Esophagus mucosa (tissue), 1 donor: ENCODE results near the gene BSPRY. TPM values are rescaled to one million over a fixed set of nuclear protein-coding genes. Genes with fewer than 3 reads are reported as not detected.
A peak's percentile ranks its signal among the peaks of the same experiment; 100 is the strongest.

Experiments
- ATAC-seq: fragments of 200-7000 bp; cut with Tn5 transposase; one replicate; pipeline ENCODE4 v1.9.1; 2020
- total RNA-seq: library from RNA; stranded (reverse); gene quantifications from one replicate; pipeline ENCODE4 v1.2.4, GENCODE V29; 2023
- donor health status: DM: yes; HTN: yes; CAD: no.

BSPRY gene
- total RNA-seq, 1 donor from 2014 or later = 37.6 TPM

- peak; percentile 94 for ATAC-seq
Measured at GRCh38 chr9:113341712-113342410, 7.5 kb upstream of the BSPRY start.

DNA sequence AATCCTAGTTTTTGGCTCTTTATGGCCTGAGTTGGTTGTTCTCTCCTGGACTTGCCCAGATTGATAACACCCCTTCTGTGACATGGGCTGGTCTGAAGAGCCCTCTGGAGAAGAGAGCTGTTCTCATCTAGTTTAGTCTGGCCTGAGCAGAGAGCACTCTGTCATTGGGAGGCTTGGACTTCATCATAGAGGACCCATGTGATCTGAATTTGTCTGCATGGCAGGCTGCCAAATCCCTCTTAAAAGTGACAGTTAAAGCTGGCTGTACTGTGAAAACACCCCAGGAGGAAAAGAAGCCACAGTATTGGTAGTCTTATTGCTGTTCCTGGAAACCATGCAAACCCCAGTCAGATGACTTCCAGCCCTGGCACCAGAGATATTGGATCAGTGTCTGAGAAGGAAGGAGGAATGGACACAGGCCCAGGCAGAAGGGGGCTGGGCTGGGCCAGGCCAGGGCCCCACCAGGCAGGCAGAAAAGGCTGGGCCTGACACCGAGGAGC is 5.6 kb upstream of the BSPRY start:
- peak; percentile 39 for ATAC-seq

DNA sequence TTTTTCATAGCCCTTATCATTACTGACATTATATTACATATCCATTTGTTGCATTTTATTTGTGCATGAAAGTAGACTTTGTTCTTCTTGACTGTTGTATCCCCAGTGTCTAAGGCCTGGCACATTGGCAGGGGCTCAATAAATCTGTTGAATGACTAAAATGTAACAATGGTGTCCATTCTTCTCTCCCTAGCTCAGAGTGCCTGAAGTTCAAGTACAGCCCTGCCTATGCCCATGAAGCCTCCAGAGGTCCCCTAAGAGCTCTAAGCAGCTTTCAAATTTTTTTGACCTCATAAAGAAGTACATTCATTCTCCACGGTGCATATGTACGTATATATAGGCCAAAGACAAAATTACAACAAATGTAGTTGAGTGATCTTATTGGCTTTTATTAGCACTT is 4.2 kb upstream of the BSPRY start:
- ATAC-seq = no peak

- ATAC-seq = no peak
Measured at GRCh38 chr9:113345671-113346070, 3.7 kb upstream of the BSPRY start.

GRCh38 chr9:113348437-113348836 is 904 bp upstream of the BSPRY start:
- no peak for ATAC-seq

DNA sequence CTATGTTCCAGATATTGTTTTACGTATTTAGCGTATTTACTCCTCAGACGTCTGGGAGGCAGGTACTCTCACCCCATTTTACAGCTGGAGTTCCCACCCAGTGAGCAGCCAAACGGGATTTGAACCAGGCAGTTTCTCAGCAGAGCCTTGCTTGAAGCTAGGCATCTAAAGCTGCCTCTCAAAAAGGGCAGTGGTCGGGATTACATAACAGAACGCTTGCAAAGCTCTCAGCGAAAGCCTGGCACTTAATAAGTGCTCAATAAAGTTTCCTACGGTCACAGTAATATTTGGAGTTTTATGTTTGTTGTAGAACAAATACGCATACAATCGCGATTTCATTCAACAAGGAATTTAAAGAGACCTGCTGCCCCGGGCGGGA is 286 bp upstream of the BSPRY start:
- no peak for ATAC-seq

DNA sequence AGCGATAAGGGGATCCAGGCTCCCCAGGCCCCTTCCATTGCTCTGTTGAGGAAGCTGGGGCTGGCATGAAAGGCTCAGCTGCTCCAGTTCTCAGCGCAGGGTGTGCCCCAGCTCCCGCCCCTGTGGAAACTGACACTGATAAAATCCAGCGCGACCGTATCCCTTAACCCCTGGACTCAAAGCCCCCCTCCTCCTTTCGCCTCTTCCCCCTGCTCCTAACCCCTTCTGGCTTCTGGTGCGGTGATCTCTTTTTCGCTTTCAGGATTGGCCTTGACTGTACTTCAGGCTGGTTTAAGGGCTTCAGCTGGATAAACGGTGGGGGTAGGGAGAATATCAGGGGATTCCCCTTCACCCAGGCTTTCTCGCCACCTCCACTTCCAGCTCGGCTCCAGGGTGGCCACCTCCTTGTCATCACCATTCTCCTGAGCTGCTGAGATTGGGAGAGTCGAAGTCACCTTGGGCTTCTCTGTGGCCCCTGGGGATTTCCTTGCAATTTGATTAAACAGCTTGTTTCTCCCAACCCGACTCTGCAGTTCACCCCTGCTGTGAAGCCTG is 843 bp downstream of the BSPRY start:
- peak; percentile 19 for ATAC-seq

- no peak for ATAC-seq
Measured at GRCh38 chr9:113350937-113351336, 1.6 kb downstream of the BSPRY start.

GRCh38 chr9:113352006-113352405 is 2.7 kb downstream of the BSPRY start:
- no peak for ATAC-seq

- ATAC-seq = peak; percentile 68
Measured at GRCh38 chr9:113352411-113352810, 3.1 kb downstream of the BSPRY start.

DNA sequence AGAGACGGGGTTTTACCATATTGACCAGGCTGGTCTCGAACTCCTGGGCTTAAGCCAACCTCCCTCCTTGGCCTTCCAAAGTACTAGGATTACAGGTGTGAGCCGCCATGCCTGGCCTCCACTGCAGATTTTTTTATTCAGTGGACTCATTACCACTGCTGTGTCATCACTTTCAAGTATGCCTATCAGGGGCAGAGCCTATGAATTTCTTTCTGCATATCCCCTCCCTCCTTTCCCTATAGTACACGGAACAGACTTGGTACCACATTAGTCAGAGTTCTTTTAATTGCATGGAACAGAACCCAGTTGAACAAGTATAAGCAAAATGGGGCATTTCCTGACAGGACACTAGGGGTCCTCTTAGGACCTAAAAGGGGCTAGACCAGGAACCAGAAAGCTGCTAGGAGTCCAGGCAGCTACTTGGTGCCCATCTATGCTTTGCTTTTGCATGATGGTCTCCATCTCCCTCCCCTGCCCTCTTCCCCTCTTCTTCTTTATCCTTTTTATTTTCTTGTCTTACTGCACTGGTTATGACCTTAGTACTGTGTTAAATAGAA is 5.8 kb downstream of the BSPRY start:
- ATAC-seq = no peak

DNA sequence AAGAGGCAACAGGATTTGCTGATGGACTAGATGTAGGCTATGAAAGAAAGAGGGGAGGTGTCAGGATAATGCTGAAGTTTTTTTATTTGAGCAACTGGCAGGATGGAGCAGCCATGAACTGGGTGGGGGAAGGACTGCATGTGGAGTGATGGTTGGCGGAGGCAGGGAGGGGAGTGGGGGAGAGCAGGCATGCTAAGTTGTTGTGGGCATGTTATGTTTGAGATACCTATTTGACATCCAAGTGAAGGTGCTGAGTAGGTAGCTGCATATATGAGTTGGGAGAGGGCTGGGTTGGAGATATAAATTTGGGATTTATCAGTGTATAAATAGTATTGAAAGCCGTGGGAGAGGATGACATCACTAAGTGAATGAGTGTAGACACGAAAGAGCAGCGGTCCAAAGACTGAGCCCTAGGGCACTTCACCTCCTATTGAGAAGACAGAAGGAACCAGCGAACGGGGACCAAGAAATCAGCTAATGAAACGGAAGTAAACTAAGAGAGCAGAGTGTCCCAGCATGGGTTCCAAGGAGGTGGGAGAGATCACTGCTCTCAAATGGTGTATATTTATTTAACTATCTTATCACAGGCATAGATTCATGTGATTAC is 7.4 kb downstream of the BSPRY start:
- no peak for ATAC-seq

- no peak for ATAC-seq
Measured at GRCh38 chr9:113359385-113359784, 10.0 kb downstream of the BSPRY start.

DNA sequence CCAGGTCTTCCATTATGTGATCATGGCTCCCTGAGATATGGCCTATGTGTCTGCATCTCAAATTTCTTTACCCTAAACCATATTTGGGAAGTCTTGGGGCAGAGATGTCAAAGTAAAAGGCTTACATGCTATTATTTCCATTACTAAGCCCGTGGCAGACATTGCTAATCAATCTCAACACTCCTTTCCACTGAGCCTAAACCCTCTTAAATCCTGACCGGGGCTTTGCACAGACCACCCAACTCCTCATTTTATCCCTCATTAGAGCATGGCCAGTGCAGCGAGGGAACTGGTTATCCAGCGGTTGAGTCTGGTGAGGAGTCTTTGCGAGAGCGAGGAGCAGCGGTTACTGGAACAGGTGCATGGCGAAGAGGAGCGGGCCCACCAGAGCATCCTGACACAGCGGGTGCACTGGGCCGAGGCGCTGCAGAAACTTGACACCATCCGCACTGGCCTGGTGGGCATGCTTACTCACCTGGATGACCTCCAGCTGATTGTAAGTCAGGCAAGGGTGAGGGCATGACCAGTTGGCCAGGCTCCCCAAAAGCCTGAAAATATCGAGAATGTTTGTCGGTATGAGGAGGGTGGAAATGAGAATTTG is 11.0 kb downstream of the BSPRY start:
- no peak for ATAC-seq

DNA sequence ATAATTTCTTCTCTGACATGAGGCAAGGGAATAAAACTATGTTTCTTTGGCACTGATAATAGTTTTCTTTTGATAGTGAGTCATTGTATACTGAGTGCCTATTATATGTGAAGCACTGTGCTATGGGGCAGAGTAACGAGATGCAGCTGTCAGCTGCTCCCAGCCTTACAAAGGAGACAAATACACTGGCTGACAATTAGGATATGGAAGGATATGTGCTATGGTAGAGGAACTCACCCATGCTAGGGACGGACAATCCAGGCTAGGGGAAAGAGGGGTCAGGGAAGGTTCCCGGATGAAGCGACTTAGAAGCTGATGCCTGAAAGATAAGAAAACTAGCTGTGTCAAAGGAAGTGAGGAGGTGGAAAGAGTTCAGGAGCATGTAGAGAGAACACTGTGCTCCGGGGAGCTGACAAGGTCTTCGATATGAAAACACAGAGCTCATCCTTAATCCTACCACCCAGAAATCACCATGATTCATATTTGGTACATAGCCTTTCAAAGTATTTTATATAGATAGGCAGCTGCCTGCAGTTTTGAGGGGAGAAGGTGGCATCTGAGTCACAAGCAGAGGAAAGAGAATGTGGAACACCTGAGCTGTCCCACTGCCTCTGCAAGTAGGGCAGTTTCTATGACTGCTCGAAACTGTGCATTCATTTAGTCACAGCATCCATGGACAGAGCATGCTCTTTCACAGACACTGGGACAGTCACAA is 12.1 kb downstream of the BSPRY start:
- peak; percentile 35 for ATAC-seq

DNA sequence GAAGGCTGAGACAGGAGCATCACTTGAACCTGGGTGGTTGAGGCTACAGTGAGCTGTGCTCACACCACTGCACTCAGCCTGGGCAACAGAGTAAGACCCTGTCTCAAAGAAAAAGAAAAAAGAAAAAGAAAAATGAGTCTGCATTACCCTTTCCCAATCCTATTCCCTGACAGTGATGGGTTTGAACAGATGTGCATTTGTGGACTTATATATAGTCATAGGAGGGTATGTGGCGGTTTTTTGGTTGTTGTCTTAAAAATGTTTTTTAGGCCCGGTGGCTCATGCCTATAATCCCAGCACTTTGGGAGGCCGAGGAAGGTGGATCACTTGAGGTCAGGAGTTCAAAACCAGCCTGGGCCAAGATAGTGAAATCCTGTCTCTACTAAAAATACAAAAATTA is 14.0 kb downstream of the BSPRY start:
- ATAC-seq = no peak

DNA sequence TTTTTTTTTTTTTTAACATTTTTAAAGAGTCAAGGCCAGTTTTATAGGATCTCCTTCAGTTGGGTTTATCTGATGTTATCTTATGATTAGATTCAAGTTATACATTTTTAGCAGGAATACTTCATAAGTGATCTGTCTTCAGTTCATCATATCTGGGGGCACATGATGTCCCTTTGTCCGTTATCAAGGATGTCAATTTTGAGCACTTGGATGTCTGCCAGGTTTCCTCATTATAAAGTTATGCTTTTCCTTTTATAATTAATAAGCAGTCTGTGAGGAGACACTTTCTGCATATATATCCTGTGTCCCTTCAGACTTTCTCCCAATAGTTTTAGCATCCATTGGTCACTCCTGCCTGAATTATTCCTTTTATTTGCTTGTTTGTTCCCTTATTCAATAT is 15.6 kb downstream of the BSPRY start:
- ATAC-seq = no peak

GRCh38 chr9:113365652-113366051 is 16.3 kb downstream of the BSPRY start:
- ATAC-seq = peak; percentile 15

DNA sequence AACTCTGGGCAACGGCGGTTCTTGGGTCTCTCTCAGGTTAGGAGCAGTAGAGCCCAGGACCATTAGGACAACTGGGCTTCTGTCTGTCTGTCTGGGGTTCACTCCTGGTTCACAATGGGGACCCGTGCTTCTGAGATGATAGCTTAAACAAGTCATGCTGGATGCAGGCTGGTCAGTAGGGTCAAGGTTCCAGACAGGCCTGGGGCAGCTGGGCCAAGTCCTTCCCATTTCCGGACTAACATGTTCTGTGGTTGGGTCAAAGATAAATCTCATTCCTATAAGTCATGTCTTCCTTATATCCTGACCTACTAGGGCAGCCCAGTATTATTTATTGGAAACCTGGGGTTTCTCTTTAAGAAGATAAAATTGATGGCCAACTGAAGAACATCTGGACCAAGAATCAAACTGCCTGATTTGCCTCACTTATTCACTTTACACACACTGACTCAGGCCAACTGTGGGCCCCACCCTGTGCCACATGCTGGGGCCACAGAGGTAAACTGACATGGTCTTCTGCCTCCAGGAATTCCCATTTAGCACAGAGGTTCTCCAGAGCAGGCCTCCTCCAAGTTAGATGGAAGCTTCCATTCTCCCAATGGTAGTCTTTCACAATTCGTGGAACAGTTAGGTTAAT is 19.1 kb downstream of the BSPRY start:
- ATAC-seq = no peak

DNA sequence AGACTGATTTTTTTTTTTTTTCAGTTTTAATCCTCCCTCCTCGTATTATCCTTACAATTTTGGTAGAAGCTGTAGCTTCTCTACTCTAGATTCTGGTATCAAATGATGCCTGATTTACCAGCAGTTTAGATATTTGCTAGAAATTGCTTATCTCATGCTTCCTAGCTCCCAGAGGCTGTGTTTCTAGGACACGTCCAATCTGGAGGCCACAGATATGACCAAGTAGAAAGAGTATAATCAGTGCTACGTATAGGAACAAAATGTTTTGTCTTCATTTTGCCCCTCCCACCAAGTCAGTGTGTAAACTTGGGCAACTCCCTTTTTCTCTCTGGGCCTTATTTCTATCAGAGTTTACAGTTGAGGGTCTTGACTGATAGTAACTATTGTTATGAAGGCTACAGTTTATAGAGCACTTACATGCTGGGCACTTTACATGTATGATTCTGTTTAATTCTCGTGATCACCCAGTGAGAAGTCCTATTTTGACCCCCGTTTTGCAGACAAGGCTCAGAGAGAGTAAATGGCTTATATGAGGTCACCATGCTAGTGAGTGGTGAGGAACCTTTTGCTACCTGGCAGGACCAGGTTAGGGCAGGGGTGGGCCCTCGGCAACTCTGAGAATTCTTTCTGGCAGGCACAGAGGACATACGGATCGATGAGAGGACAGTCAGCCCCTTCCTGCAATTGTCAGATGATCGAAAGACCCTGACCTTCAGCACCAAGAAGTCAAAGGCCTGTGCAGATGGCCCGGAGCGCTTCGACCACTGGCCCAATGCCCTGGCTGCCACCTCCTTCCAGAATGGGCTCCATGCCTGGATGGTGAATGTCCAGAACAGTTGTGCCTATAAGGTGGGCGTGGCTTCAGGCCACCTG is 19.9 kb downstream of the BSPRY start:
- no peak for ATAC-seq

- no peak for ATAC-seq
Measured at GRCh38 chr9:113369855-113370140, 20.5 kb downstream of the BSPRY start.
